Testis (tissue), 3 donors: Measurements from ENCODE around the gene DMC1. TPM values are rescaled to one million over a fixed set of nuclear protein-coding genes. Genes with fewer than 3 reads are reported as not detected.

Experiments used
- DNase-seq: peaks from one replicate; pipeline ENCODE4 v3.0.0-alpha.2; 2019
- H3K27ac ChIP-seq, 2 donors: fragments of 200-600 bp; sonication (generic); one replicate each; pipeline ENCODE4 v1.5.1; 2019
- H3K27me3 ChIP-seq: fragments of 200-600 bp; sonication (generic); one replicate; pipeline ENCODE4 v1.5.1; 2019
- H3K36me3 ChIP-seq: fragments of 200-600 bp; sonication (generic); one replicate; pipeline ENCODE4 v1.5.1; 2017; ENCODE audit warnings: low read depth; ENCODE audit errors: missing control alignments
- H3K4me1 ChIP-seq: fragments of 200-600 bp; sonication (generic); one replicate; pipeline ENCODE4 v1.5.1; 2019
- H3K4me3 ChIP-seq, 2 donors: fragments of 200-600 bp; sonication (generic); one replicate each; pipeline ENCODE4 v1.5.1; 2017 to 2019
- H3K9me3 ChIP-seq: fragments of 200-600 bp; sonication (generic); one replicate; pipeline ENCODE4 v1.5.1; 2017
- CTCF ChIP-seq, 3 experiments: fragments of 450-650 bp in 2 of 3; fragments of 200-600 bp in 1 of 3; sonication (generic) in 1 of 3; IDR thresholded peaks; one replicate each; pipeline ENCODE4 v1.5.1; 2016 to 2019; ENCODE audit warnings: antibody characterized with exemption in 3 of 3, mild to moderate bottlenecking in 2 of 3, moderate library complexity in 1 of 3
- POLR2A ChIP-seq: fragments of 450-650 bp; IDR thresholded peaks from one replicate; pipeline ENCODE4 v1.6.1; 2017; ENCODE audit warnings: antibody characterized with exemption, mild to moderate bottlenecking, moderate library complexity
- WGBS, 2 donors: methylation state at CpG; one replicate each; pipeline ENCODE4 v1.1.5; 2018; 5-methylcytosine and 5-hydroxymethylcytosine counted together
- intact Hi-C: fragments of 100-400 bp; cut with DNase I; formaldehyde crosslinking; loops from one replicate; pipeline ENCODE4 v1.15.1; 2023; ENCODE audit warnings: low total_unique reads
- polyA plus RNA-seq: library from polyadenylated mRNA; stranded (reverse); fragments of 350-450 nt; fragmentation: Illumina TruSeq; extraction: RNeasy Lipid Tissue Mini Kit (QIAGEN cat#74804); gene quantifications from one replicate; pipeline ENCODE4 v1.2.3, GENCODE V29; 2014; ENCODE audit warnings: low read depth, low replicate concordance; ENCODE audit not compliant: insufficient read depth
- total RNA-seq, 2 donors: library from RNA; depleted of rRNA; stranded (reverse); fragments of >200 nt; gene quantifications; one replicate each; pipeline ENCODE4 v1.2.3, GENCODE V29; 2016

Gene DMC1
- total and polyA plus RNA-seq, 3 donors from 2014 or later, result 8.9 to 18.3 (median 17.6) TPM

- no peak for DNase-seq
- intact Hi-C loops, result no loop called here
- TF ChIP-seq POLR2A, result no peak
- no peak for TF ChIP-seq CTCF (IDR thresholded peaks at IDR 0.05)
- H3K36me3 ChIP-seq, result no peaks in the 10 kb centered on the region
- H3K9me3 ChIP-seq, result no peaks in the 10 kb centered on the region
- 87 to 90% methylated on average over 12 of the region's 12 CpGs for WGBS, 2 donors
- no peak overlapping the region for H3K4me3 ChIP-seq
- no peaks in the 10 kb centered on the region for H3K4me1 ChIP-seq
- H3K27ac ChIP-seq, result no peak overlapping the region
- no peaks in the 10 kb centered on the region for H3K27me3 ChIP-seq
Observed at GRCh38 chr22:38494939-38495338, 75.0 kb downstream of the DMC1 start.

DNA sequence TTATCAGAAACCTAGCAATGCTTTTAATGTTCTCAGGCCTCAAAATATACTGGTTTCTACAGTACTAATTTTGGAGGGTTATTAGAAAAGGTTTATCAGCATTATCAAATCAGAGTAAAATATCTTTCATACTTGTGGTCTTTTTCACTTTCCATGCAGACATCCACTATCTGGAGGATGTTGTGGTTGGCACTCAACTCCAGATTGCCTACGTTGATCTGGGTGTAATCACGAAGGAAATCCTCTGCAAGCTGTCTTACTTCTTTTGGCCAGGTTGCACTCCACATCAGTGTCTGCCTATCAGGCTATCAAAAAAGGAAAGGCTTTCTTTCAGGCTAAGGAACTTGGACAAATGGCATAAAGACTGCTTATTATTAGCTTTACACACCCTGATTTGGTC is 75.5 kb downstream of the DMC1 start:
- 54 to 59% methylated on average over 2 of the region's 2 CpGs for WGBS, 2 donors
- no peak for DNase-seq
- intact Hi-C loops, result no loop called here
- Histone ChIP-seq H3K4me3 (no peak overlapping the region), H3K4me1 (no peaks in the 10 kb centered on the region), H3K36me3 (no peaks in the 10 kb centered on the region), H3K27ac (no peak overlapping the region), H3K27me3 (no peaks in the 10 kb centered on the region), H3K9me3 (no peaks in the 10 kb centered on the region)
- TF ChIP-seq CTCF (IDR thresholded peaks at IDR 0.05) (no peak), POLR2A (no peak)

- Histone ChIP-seq H3K36me3 (no peaks in the 10 kb centered on the region), H3K27me3 (no peaks in the 10 kb centered on the region), H3K4me1 (no peaks in the 10 kb centered on the region), H3K27ac (no peak overlapping the region), H3K4me3 (no peak overlapping the region), H3K9me3 (no peaks in the 10 kb centered on the region)
- TF ChIP-seq POLR2A (no peak), CTCF (IDR thresholded peaks at IDR 0.05) (no peak)
- intact Hi-C loops, result no loop called here
- DNase-seq, result no peak
- 67 to 76% methylated on average over 5 of the region's 5 CpGs for WGBS, 2 donors
Observed at GRCh38 chr22:38491707-38492348, 78.2 kb downstream of the DMC1 start.

- TF ChIP-seq POLR2A, result no peak
- TF ChIP-seq CTCF (IDR thresholded peaks at IDR 0.05), result no peak
- H3K36me3 ChIP-seq, result no peaks in the 10 kb centered on the region
- peak; percentile 48 for DNase-seq
Observed at GRCh38 chr22:38490915-38491314, 79.1 kb downstream of the DMC1 start.

DNA sequence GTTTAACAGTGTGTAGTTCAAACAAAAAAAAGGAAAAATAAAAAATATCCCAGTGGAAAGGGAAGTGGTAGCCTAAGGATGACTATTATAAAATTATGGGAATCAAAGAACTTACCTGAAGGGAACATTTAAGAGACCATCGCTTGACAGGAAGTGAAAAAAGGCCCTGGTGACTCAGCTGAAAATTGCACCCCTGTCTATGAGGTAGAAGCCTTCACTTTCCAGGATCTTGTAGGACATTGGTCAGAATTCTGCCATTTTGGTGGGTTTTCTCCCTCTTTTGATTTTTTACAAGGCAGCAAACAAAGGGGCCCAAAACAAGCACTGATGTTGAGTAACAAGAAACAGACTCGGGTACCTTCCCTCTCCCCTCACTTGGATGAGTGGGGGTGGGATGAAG is 79.5 kb downstream of the DMC1 start:
- Histone ChIP-seq H3K27ac (no peak overlapping the region), H3K4me1 (no peaks in the 10 kb centered on the region)
- TF ChIP-seq CTCF (IDR thresholded peaks at IDR 0.05) (no peak), POLR2A (no peak)

More at GRCh38 chr22:38490915-38491314, 79.1 kb downstream of the DMC1 start:
- Histone ChIP-seq H3K4me1 (no peaks in the 10 kb centered on the region), H3K27ac (peak overlapping the region in 1 of 2 donors; percentile 11), H3K27me3 (no peaks in the 10 kb centered on the region), H3K4me3 (no peak overlapping the region), H3K9me3 (no peaks in the 10 kb centered on the region)
- intact Hi-C loops, result no loop called here
- 67 to 76% methylated on average over 1 of the region's 1 CpG for WGBS, 2 donors

More for the DNA sequence above, 79.5 kb downstream of the DMC1 start:
- Histone ChIP-seq H3K4me3 (no peak overlapping the region), H3K36me3 (no peaks in the 10 kb centered on the region), H3K9me3 (no peaks in the 10 kb centered on the region), H3K27me3 (no peaks in the 10 kb centered on the region)
- no peak for DNase-seq
- 72 to 75% methylated on average over 2 of the region's 2 CpGs for WGBS, 2 donors
- intact Hi-C loops, result no loop called here
